OCI-M2 (cell line): Measurements from ENCODE around the gene TIGD1.
"Not testable (repeated sequence)": the region's sequence is repeated elsewhere in the genome, so short reads cannot be mapped to it uniquely, and the experiment has no call there.

Source experiments
- DNase-seq: peaks from one replicate; lab custom pipeline; 2025; ENCODE audit not compliant: unreplicated experiment; lab: John Stamatoyannopoulos, UW

Gene TIGD1

DNA sequence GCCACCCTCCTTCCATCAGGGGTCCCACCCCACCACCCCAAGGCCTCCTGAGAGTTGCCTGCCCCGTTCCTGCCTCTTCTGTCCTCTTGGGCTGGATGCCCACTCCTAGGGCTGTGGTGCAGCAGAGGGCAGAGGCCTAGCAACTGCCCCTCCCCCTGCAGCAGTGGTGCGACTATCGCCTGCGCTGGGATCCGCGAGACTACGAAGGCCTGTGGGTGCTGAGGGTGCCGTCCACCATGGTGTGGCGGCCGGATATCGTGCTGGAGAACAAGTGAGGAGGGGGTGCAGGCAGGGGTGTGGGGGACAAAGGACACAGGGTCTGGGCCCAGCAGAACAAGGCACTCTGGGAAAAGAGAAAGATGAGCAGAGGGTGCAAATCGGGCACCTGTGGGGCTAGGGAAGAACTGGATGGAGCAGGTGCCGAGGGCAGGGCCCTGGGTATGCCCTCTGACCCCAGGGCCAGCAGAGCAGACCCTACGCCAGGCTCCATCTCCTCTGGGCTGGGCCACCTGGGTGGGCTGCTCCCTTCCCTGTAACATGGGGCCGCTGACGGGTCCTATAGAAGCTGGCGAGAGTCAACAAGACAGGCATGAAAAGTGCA lies 9.8 kb downstream of the TIGD1 start:
- DNase-seq, result no peak

GRCh38 chr2:232539298-232540231 lies 10.8 kb downstream of the TIGD1 start, which contains the start of gene CHRNG:
CHRNG (plus strand) TSS chr2:232539692; CDS start chr2:232539748, 56 bp downstream.
- no peak for DNase-seq

DNA sequence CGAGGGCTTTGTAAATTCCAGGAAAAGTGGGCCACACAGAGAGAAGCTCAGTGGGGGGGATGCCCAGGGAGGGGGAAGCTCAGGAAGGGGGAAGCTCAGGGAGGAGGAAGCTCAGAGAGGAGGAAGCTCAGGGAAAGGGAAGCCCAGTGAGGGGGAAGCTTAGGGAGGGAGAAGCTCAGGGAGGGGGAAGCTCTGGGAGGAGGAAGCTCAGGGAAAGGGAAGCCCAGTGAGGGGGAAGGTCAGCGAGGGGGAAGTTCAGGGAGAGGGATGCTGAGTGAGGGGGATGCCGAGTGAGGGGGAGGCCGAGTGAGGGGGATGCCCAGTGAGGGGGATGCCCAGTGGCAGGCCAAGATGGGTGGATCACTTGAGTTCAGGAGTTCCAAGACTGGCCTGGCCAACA lies 11.7 kb downstream of the TIGD1 start:
- DNase-seq, result no peak

DNA sequence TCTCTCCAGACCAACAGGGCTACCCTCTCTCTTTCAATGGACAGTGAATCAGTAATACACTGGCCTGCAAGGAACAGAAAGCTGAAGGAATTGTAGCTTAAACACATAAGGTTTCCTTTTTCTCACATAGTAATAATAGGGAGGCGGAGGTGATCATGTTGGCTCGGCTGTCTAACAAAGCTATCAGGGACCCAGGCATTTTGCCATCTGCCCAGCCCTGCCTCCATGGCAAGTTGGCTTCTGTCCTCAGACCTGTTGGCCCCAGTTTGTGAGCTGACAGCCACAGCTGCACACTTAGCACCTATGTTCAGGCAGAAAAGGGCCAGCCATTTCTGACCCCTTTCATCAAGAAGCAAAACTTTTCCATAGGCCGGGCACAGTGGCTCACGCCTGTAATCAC lies 12.9 kb downstream of the TIGD1 start:
- DNase-seq, result no peak

DNA sequence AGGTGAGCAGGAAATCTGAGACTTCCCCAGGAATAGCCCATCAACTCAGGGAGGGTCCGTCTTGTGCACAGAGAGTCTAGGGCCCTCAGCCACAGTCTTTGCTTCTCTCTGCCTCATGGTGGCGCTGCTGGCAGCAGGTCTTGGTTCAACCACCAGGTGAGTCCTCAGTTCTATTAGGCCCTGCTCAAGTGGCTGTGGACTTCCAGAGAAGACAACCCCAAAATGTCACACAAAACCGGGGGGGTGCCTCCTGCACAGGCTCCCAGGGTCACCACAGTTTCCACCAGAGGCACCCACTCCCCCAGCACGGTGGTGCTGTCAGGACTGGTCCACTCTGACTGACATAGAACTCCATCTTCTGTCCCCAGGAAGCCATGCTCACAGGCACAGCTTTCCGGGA lies 13.3 kb downstream of the TIGD1 start:
- DNase-seq, result no peak

DNA sequence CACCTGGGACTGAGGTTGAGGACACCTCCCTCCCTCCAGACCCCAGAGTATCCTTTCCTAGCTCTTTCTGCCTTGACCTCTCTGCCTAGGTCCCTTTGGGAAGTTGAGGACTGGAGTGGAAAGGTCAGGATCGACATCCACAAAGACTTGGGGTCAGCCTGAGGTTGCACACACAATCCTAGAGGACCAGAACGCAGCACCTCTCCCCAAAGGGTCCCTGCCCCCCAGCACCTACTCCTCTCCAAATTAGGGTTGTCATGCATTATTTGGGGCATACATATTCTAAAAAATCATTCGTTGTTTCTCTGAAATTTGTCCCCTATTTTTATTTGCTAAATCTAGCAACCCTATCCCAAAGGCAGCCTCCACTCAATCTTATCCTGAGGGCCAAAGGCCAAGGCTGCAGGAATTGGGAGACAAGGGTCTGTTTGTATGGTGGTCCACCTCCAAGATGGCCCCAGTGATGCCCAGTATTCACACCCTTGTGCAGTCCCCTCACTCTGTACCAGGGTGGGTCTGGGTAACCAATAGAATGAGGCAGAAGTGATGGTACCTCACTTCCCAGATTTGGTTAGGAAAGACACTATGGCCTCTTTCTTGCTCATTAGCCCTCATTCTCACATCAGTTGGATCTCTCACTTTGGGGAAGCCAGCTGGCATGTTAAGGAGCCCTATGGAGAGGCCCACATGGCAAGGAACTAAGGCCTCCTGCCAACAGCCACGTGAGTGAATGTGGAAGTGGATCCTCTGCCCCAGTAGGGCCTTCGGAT lies 14.4 kb downstream of the TIGD1 start:
- no peak for DNase-seq

DNA sequence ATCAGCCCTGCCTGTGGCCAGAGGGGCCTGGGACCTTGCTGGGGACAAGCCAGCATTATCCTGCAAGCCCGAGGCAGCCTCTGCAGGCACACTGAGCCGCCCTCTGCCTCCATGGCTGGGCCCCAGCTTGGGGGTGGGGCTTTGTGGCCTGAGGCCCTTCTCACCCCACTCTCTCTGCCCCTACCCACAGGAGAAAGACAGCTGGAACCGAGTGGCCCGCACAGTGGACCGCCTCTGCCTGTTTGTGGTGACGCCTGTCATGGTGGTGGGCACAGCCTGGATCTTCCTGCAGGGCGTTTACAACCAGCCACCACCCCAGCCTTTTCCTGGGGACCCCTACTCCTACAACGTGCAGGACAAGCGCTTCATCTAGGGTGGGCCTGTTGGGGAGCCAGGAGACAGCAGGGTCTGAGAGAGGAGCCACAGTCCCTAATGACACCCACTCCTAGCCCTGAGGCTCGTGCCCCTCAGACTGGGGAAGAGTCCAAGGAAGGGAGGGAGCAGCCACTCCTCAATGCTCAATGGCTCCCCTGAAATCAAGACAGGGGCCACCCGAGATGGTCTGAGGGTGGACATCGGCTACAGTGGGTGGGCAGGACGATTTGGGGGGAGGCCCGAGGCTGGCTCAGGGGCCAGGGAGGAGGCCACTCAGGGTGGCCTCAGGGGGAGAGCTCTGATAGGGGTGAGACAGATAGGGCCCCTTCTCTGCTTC lies 15.3 kb downstream of the TIGD1 start:
- no peak for DNase-seq

GRCh38 chr2:232533944-232534710 lies 16.2 kb downstream of the TIGD1 start:
- DNase-seq, result no peak

- DNase-seq, result not testable (repeated sequence)
Observed at GRCh38 chr2:232532821-232533220, 17.5 kb downstream of the TIGD1 start.

DNA sequence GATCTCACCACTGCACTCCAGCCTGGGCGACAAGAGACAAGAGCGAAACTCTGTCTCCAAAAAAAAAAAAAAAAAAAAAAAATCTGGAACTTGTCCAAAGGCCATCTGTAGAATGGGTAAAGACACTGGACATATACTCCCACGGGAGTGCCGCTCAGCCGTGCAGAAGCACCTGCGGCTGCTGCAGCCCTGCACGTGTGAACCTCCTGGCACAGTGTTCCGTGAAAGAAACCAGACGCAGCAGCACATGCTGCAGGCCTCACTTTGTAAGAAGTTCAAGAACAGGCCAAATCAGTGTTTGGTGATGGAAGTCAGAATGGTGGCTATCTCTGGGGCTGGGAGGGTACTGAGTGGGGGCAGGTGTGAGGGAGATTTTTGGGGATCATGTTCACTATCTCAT lies 17.9 kb downstream of the TIGD1 start:
- no peak for DNase-seq

GRCh38 chr2:232530626-232531260 lies 19.6 kb downstream of the TIGD1 start:
- DNase-seq, result no peak

- no peak for DNase-seq
Observed at GRCh38 chr2:232529806-232530547, 20.4 kb downstream of the TIGD1 start.

GRCh38 chr2:232528746-232529460 lies 21.5 kb downstream of the TIGD1 start:
- DNase-seq, result no peak

DNA sequence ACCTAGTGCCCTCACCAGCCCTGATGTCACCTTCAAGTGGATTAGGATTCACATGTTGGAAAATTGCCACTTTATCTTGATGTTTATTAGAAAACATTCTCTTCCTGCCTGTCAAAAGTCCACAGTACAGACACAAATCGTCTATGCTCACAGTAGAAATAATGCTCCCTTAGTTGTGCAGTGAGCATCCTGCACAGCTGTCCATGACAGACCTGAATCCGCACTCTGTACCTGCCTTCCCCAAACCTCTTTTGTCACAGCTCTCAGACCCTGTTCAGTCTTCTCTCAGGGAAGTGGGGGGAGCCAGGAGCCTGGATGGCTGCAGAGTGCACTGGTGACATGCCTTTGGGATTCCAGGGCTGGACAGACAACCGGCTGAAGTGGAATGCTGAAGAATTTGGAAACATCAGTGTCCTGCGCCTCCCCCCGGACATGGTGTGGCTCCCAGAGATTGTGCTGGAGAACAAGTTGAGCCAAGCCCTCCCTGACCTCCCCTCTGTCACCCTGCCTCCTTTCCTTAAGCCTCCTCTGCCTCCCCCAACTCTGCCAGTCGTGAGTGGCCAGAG lies 22.4 kb downstream of the TIGD1 start:
- no peak for DNase-seq

GRCh38 chr2:232526372-232526941 lies 23.9 kb downstream of the TIGD1 start:
- DNase-seq, result no peak

DNA sequence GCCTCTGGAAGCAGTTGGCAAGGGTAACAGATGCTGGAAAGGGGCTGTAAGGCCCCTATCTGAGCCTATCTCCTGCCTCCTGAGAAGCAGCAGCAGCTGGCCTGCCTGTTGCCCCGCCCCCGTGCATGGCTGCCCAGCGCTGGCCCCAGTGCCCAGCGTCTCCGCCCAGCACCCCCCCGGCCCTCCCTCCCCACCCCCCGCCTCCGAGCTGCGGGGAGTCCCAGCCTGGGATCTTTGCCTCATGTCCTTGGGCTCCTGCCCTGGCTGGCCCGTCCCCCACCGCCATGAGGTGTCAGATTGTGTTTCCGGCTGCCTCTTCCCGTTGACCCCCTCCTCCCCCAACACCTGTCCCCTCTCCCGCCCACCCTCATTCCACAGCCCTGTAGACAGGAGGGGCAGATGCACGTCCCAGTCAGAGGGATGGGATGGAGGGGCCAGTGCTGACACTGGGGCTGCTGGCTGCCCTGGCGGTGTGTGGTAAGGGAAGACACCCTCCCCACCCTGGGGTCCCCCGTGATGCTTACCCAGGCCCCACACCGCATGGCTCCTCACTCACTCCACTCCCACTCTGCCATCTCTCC lies 24.5 kb downstream of the TIGD1 start, which contains the start of gene CHRND:
Gene CHRND (plus strand): TSS at position 370 of the 581 bp plus-strand sequence. CDS start 56 bp downstream, at position 426.
- no peak for DNase-seq

- no peak for DNase-seq
Observed at GRCh38 chr2:232525199-232525598, 25.2 kb downstream of the TIGD1 start.
